ENCODE measurements around the gene CCL13.

Gene CCL13

GRCh38 chr17:34382621-34383124, 26.4 kb downstream of the CCL13 start:
- DNase-seq (ENCODE audit: low read depth, low spot score): no peak
- no peak overlapping the region for H3K27ac ChIP-seq

DNA sequence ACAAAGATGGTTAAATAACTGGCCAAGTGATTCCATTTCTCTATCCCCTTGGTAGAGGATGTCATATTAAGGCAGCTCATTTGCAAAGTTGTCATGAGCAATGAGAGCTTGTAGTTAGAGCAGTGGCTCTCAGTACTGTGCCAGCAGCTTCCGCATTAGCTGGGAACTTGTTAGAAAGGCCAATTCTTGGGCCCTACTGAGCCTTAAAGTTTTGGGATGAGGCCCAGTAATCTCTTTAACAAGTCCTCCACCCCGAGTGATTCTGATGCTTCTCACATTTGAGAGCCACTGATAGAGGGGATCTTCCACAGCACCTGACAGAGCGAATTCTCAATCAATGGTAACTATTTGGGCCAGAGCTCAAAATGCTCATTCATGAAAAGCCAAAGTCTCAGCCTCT, 26.9 kb downstream of the CCL13 start:
- H3K27ac ChIP-seq: no peak overlapping the region
- DNase-seq (ENCODE audit: low read depth, low spot score): no peak

GRCh38 chr17:34384271-34384670, 28.0 kb downstream of the CCL13 start:
- no peak for DNase-seq (ENCODE audit: low read depth, low spot score)

GRCh38 chr17:34384822-34385605, 28.7 kb downstream of the CCL13 start:
- no peak overlapping the region for H3K27ac ChIP-seq
- no peak for DNase-seq (ENCODE audit: low read depth, low spot score)

More at GRCh38 chr17:34384271-34384670, 28.0 kb downstream of the CCL13 start:
- H3K27ac ChIP-seq: no peak overlapping the region

- no peak overlapping the region for H3K27ac ChIP-seq
- no peak for DNase-seq (ENCODE audit: low read depth, low spot score)
Observed at GRCh38 chr17:34386343-34386696, 30.0 kb downstream of the CCL13 start.

GRCh38 chr17:34386697-34387550, 30.6 kb downstream of the CCL13 start:
- DNase-seq (ENCODE audit: low read depth, low spot score): no peak
- no peak overlapping the region for H3K27ac ChIP-seq

GRCh38 chr17:34387566-34387965, 31.3 kb downstream of the CCL13 start:
- DNase-seq (ENCODE audit: low read depth, low spot score): no peak
- H3K27ac ChIP-seq: no peak overlapping the region

DNA sequence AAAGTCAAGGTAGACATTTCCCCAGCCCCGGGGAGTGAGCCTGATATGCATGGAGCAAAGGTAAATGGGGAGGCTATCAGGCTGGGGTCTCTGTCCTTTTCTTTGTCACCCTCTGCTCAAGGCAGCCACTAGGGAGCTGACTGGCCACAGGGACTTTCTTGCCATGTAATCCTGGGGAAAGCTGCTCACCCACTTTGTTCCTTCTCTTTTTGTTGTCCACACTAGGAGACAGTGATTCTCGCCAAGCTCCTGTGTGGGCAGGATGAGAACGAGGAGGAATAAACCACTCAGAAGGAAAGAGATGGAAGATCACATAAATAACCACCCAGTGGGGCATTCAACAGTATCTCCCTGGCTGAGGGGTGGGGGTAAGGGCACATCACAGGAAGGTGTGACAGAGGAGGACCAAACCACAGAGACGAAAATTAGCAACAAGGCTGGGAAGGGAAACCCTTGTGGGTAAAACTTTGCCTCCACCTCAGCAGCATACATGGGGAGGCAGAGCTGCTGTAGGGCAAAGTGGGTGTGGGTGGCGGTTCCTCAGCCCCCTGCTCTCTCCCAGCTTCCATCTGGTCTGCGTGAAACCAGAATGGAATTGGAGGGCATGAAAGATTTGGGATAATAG, 33.0 kb downstream of the CCL13 start:
- no peak for DNase-seq (ENCODE audit: low read depth, low spot score)
- H3K27ac ChIP-seq: no peak overlapping the region

DNA sequence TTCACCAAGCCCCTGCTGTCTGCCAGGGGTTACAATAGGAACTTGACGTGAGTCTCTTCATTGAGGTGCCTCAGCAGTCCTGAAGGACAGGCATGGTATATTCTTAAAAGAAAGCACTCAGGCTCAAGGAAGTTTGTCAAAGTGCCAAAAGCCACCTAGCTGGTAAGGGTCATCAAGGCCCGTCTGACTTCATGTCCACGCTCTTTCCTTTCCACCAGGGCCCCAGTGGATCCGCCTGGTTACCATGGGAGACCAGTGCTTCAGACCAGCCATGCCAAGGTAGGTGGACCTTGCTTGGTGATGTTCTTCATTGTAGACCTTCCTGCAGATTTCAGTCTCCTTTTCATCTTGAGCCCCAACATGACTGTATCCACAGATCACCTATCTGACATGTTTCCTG, 34.4 kb downstream of the CCL13 start:
- DNase-seq (ENCODE audit: low read depth, low spot score): no peak
- H3K27ac ChIP-seq: no peak overlapping the region

DNA sequence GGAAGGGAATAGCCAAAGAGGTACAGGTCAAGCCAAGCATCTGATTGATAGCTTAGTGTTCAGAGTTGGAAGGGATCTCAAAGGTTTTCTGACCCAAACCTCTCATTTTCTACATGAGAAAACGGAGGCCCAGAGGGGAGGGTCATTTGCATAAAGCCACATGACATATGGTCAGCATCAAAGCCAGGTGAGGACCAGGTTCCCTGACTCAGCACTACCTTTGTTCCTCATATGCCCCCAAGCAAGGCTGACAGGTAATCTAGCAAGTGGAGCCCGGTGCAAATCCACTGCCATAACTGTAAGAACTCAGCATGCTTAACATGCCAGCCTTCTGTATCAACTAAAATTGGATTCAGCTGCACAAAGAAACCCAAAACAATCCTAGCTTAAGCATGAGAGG, 35.0 kb downstream of the CCL13 start:
- DNase-seq (ENCODE audit: low read depth, low spot score): no peak
- H3K27ac ChIP-seq: no peak overlapping the region

GRCh38 chr17:34393401-34393800, 37.1 kb downstream of the CCL13 start:
- no peak overlapping the region for H3K27ac ChIP-seq
- no peak for DNase-seq (ENCODE audit: low read depth, low spot score)

- DNase-seq (ENCODE audit: low read depth, low spot score): no peak
- no peak overlapping the region for H3K27ac ChIP-seq
Observed at GRCh38 chr17:34397265-34397664, 41.0 kb downstream of the CCL13 start.

GRCh38 chr17:34398990-34399389, 42.7 kb downstream of the CCL13 start:
- no peak overlapping the region for H3K27ac ChIP-seq
- no peak for DNase-seq (ENCODE audit: low read depth, low spot score)

DNA sequence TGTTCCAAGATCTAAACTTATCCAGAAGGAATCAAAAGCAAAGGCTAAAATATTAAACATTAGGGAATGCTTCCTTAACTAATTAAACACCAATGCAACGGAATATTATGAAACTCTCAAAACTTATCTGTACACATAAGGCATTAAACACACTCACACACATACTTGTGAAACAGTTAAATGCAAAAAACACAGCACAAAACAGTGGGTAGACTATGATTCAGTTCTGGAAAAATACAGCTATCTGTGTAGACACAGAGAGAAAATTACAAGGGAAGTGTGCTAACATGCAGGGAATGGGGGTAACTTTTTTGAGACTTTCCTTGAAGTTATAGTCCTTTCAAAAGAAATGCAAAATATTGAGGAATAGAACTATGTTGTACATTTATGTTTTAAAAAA, 43.4 kb downstream of the CCL13 start:
- H3K27ac ChIP-seq: no peak overlapping the region
- no peak for DNase-seq (ENCODE audit: low read depth, low spot score)

GRCh38 chr17:34400301-34400931, 44.1 kb downstream of the CCL13 start:
- no peak for DNase-seq (ENCODE audit: low read depth, low spot score)
- H3K27ac ChIP-seq: no peak overlapping the region

DNA sequence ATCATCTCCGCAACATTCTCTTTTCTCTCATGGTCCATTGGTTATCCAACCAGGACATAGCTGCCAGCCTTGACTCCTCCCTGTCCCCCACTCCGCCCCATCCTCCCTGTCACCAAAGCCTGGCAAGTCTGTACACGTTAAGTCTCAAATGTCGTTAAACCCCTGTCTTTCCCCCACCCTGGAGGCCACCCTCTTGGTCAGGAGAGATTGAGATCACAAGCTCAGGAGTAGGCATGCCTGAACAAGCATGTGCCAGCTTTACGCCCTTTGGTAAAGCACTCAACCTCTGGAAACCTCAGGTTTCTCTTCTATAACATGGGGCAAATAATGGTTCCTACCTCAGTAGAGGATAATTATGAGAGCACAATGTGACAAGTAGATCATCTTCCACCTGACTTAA, 44.9 kb downstream of the CCL13 start:
- no peak for DNase-seq (ENCODE audit: low read depth, low spot score)
- H3K27ac ChIP-seq: no peak overlapping the region

- no peak for DNase-seq (ENCODE audit: low read depth, low spot score)
- no peak overlapping the region for H3K27ac ChIP-seq
Observed at GRCh38 chr17:34403006-34403405, 46.7 kb downstream of the CCL13 start.

DNA sequence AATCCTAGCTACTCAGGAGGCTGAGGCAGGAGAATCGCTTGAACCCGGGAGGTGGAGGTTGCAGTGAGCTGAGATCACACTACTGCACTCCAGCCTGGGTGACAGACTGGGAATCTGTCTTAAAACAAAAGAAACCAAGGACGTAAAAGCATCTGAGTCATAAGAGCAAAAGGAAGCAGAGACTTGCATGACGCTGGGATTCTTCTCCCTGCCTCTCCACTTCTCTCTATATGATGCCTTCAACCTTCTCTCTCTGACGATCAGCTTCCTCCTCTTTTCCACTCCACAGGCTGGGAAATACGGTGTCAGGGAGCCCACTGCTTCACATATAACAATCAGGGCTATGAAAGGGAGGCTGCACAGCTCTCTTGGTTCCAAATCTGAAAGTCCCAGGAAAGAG, 49.9 kb downstream of the CCL13 start:
- no peak overlapping the region for H3K27ac ChIP-seq
- DNase-seq (ENCODE audit: low read depth, low spot score): no peak

Data from epithelial cell of prostate (primary cell).